Ammon's horn (tissue), 1 donor: ENCODE measurements around the gene SAMD8.
"Not testable (repeated sequence)": the region's sequence is repeated elsewhere in the genome, so short reads cannot be mapped to it uniquely, and the experiment has no call there.

Experiments used
- DNase-seq: peaks from one replicate; pipeline ENCODE4 v3.0.0-alpha.2; 2016; ENCODE audit warnings: low spot score

The SAMD8 gene

GRCh38 chr10:75107756-75108683 is 3.4 kb upstream of the SAMD8 start:
- no peak for DNase-seq

- no peak for DNase-seq
These were observed 2.6 kb upstream of the SAMD8 start for GRCh38 chr10:75108684-75109458.

- no peak for DNase-seq
These were observed 2.0 kb upstream of the SAMD8 start for GRCh38 chr10:75109459-75109778.

DNA sequence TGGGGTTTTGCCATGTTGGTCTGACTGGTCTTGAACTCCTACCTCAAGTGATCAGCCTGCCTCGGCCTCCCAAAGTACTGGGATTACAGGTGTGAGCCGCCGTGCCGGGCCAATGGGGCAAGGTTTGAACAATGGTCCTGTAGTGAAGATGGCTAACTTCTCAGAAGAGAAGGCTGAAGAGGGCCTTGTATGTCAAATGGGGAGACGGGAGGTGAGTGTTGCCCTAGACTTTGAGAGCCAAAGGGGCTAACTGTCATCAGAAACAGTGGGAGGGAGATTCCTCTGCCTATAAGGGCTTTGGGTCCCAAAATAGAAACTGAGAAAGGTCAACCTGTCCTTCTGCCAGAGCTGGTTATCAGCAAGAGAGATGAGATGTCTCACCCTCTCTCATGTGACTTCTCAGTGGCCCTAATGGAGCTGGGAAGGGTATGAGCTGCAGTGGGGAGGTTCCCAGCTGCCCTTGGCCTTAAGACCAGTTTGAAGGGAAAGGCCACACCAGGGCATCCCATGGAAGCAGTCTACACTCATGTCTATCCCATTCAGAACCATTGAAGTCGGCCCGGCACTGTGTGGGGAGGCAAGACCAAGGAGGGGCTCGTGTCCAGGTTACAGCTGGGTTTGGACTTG is 1.3 kb upstream of the SAMD8 start:
- no peak for DNase-seq

- DNase-seq, result peak; percentile 46
These were observed 637 bp downstream of the SAMD8 start for GRCh38 chr10:75111907-75112679.

DNA sequence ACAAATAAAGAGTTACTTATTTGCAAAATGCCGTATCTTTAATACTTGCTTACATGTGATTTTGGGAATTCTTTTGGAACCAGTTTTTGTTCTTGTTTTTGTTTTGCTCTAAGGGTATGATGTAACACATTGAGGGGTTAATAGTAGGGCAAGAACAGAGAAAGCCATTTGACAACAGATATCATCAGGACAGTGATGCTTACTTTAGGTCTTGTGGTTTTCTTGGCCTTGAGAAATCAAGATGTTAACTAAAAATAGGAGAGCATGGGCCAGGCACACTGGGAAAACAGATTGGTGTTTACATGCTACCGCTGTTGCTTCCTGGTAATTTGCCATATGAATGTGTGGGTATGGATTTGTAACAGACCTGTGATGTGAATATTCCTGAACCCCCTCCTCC is 3.7 kb downstream of the SAMD8 start:
- no peak for DNase-seq

GRCh38 chr10:75116941-75117775 is 5.7 kb downstream of the SAMD8 start:
- not testable (repeated sequence) for DNase-seq

- no peak for DNase-seq
These were observed 6.5 kb downstream of the SAMD8 start for GRCh38 chr10:75117995-75118394.

- DNase-seq, result not testable (repeated sequence)
These were observed 8.1 kb downstream of the SAMD8 start for GRCh38 chr10:75119444-75120066.

GRCh38 chr10:75121322-75121721 is 9.9 kb downstream of the SAMD8 start:
- DNase-seq, result no peak

DNA sequence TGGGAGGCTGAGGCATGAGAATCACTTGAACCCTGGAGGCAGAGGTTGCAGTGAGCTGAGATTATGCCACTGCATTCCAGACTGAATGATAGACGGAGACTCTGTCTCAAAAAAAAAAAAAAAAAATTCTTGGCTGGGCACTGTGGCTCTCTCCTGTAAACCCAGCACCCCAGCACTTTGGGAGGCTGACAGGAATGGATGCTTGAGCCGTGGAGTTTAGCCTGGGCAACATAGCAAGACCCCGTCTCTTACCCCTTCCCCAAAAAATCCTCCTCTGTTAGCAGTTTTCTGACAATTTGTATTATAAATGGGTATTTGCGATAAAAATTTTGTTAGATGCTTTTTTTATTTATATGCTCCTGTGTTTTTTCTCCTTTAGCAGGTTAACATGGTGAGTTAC is 11.0 kb downstream of the SAMD8 start:
- no peak for DNase-seq

DNA sequence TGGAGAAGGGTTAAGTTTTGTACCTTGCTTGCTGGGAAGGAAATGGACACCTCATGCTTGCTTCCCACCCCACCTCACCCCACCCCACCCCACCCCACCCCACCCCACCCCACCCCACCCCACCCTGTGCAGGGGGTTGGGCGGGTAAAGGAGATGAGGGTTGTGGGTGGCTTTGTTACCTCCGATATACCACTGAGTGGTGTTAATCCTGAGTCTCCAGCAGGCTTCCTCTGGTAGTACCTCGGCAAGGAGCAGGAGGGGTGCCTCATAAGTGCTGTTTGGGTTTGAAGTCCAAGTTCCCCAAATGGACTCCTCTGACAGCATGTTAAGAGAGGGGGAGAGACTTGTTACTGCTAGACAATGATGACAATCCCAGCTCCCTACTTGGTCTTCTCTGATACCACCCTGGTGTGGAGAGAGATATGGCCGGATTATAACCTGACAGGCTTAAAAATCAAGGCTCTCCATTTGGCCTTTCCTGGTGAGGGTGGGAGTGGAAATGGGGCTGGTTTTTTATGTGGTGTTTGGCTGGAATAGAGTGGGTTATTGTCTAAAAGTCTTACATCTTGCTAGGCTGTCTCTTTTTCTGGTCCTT is 11.7 kb downstream of the SAMD8 start:
- no peak for DNase-seq

- DNase-seq, result no peak
These were observed 14.8 kb downstream of the SAMD8 start for GRCh38 chr10:75126277-75126676.

DNA sequence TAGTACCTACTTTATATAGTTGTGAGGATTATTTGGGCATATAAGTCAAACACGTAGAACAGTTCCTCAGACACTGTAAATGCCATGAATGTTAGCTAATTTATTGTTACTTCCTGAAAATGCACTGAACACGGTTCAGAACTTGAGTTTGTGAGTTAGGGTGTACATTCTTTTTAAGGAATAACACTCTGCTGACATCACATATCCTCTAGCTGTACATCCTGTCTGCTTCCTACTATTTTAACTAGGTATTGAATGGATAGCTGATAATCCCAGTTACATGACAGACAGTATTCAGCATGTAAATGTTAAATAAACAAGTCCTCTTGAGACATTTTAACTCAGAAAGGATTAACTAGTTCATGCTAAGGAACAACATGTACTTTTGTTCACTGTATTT is 16.0 kb downstream of the SAMD8 start:
- no peak for DNase-seq

DNA sequence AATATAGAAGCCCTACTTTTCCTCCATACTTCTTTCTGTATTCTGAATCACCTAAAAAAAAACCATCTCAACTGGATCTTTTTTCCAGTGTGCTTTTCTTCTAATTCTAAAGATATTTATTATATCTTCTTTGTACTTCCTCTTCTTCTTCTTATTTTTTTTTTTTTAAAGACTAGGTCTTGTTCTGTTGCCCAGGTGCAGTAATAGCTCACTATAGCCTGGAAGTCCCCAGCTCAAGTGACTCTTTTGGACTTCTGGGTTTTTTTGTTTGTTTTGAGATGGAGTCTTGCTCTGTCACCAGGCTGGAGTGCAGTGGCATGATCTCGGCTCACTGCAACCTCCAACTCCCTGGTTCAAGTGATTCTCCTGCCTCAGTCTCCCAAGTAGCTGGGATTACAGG is 17.5 kb downstream of the SAMD8 start:
- DNase-seq, result not testable (repeated sequence)

DNA sequence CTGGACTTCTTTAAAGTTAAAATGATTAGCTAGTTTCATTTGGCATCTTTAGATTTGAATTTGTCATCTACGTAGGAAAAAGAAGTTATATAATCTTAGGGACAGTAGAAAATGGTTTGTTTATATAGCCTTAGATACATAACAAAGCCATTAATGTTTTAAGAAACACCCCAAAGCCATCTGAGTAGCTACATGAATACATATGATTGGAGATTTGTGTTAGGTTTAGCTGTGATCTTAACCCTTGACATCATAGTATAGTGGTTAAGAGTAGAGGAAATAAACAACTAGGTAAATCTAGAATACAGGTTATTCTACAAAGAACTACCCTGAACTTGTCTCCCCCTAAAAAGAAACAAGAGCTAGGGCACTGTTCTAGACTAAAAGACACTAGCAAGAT is 18.1 kb downstream of the SAMD8 start:
- DNase-seq, result no peak

- not testable (repeated sequence) for DNase-seq
These were observed 22.2 kb downstream of the SAMD8 start for GRCh38 chr10:75133701-75134100.

DNA sequence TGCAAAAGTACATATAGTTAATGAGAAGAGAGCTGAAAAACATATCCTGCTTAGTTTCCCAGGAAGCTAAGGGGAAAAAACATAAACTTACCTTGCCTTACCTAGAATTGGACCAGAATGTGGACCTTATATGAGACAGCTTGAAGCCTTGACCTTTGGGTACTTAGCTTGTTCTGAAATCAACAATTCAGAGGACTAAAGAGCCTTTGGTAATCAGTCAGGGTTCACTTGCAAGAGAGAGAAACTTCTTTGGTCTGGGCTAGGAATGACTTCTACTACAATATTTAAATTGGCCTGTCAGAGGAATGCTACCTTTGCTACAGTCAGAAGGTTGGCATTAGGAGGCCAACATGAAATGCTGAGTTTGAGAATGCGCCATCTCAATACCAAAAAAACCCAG is 24.9 kb downstream of the SAMD8 start:
- no peak for DNase-seq

GRCh38 chr10:75137533-75138438 is 26.3 kb downstream of the SAMD8 start:
- DNase-seq, result no peak
